GM12873 (cell line): ENCODE data around the gene CCDC152.

Experiments
- TF ChIP-seq, protein P1 (sequence below): IDR thresholded peaks from 2 replicates; pipeline ENCODE4 v1.5.1; 2012; ENCODE audit warnings: low read depth, mild to moderate bottlenecking, moderate library complexity, low read length, control low read depth; ENCODE audit not compliant: insufficient read depth; ENCODE audit errors: missing control alignments

Gene CCDC152

GRCh38 chr5:42807722-42808447, 51.3 kb downstream of the CCDC152 start:
- TF ChIP-seq, protein P1, sequence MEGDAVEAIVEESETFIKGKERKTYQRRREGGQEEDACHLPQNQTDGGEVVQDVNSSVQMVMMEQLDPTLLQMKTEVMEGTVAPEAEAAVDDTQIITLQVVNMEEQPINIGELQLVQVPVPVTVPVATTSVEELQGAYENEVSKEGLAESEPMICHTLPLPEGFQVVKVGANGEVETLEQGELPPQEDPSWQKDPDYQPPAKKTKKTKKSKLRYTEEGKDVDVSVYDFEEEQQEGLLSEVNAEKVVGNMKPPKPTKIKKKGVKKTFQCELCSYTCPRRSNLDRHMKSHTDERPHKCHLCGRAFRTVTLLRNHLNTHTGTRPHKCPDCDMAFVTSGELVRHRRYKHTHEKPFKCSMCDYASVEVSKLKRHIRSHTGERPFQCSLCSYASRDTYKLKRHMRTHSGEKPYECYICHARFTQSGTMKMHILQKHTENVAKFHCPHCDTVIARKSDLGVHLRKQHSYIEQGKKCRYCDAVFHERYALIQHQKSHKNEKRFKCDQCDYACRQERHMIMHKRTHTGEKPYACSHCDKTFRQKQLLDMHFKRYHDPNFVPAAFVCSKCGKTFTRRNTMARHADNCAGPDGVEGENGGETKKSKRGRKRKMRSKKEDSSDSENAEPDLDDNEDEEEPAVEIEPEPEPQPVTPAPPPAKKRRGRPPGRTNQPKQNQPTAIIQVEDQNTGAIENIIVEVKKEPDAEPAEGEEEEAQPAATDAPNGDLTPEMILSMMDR = no peak

DNA sequence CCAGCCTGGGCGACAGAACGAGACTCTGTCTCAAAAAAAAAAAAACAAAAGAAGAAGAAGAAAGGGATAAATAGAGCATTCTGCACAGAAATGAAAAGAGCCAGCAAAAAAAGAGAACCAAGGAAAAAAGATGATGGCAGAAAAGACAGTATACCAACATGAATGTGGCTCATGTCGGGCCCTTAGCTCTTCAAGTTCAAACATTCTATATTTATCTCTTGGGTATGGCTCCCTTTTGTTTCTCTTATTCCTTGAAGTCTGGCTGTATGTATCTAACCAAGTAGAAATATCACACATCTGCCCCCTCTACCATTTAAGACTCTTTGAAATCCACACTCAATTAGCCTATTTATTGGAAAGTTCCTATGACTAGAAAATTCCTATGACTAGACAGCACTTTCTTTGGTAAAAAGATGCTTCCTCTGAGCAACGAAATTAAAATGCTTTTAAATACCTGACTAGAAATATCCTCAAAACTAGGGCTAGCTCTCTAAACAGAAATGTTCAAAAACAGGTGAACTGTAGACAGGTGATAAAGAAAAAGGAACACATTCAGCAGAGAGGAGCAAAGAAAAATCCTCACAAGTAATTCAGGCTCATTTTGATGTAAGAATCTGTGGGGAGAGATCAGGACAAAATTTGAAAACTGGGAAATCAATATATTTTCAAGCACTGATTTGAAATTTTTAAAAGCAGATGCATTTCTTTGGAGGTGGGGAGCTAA, 52.4 kb downstream of the CCDC152 start:
- TF ChIP-seq, protein P1 = no peak

- TF ChIP-seq, protein P1 = no peak
These were observed 54.4 kb downstream of the CCDC152 start for GRCh38 chr5:42810834-42811590.

- TF ChIP-seq, protein P1 = no peak
These were observed 55.2 kb downstream of the CCDC152 start, which contains the start of gene SELENOP for GRCh38 chr5:42811591-42812446. Gene SELENOP (minus strand): TSS chr5:42811892. CDS start chr5:42808353, 3,539 bp downstream.

DNA sequence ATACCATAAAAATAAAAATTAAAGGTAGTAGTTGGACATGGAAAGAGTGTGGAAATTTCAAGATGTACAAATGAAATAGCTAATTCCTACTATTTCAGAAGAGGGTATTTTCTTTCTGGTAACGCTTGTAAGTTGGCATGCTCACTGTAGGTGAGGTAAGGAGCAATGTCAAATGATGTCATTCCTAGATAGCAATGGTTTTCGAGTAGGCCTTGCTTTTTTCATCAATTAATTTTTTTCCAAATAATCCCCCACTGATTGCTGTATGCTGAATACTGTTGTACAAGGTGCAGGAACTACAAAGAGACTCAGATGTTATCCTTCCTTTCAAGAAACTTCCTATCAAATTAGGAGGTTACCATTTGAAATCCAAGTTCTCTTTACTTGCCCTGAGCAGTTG, 56.0 kb downstream of the CCDC152 start:
- TF ChIP-seq, protein P1 = no peak

GRCh38 chr5:42813533-42813932, 56.9 kb downstream of the CCDC152 start:
- TF ChIP-seq, protein P1 = no peak
